ENCODE data around the gene AGO3. TPM values are rescaled to one million over a fixed set of nuclear protein-coding genes. Genes with fewer than 3 reads are reported as not detected.
"Not testable (repeated sequence)": the region's sequence is repeated elsewhere in the genome, so short reads cannot be mapped to it uniquely, and the experiment has no call there.

AGO3 gene
- total RNA-seq, 1 experiment from 2014 or later = 15.7 TPM

DNA sequence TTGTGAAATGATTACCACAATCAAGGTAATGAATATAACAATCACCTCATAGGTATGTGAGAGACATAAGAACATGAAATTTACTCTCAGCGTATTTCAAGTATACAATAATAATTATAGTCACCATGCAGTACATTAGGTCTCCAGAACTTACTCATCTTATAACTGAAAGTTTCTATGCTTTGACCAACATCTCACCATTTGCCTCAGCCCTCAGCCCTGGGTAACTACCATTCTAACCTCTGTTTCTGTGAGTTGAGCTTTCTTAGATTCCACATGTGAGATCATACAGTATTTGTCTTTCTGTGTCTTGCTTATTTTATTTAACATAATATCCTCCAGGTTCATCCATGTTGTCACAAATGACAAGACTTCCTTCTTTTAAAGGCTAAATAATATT, 57.3 kb downstream of the AGO3 start:
- no peak for DNase-seq (ENCODE audit: low read depth in 1 of 2, low spot score in 2 of 2)
- H3K9me3 ChIP-seq (replicated peaks) = no peaks in the 10 kb centered on the region
- H3K4me3 ChIP-seq = no peak overlapping the region
- H3K36me3 ChIP-seq = peaks cover 28% of the 10 kb centered on the region
- no peak overlapping the region for H3K27ac ChIP-seq
- H3K4me1 ChIP-seq (replicated peaks) = no peaks in the 10 kb centered on the region
- H3K27me3 ChIP-seq (replicated peaks) = no peaks in the 10 kb centered on the region

GRCh38 chr1:36006941-36007500, 76.1 kb downstream of the AGO3 start:
- Histone ChIP-seq H3K27me3 (replicated peaks) (no peaks in the 10 kb centered on the region), H3K36me3 (peaks cover 8% of the 10 kb centered on the region), H3K9me3 (replicated peaks) (no peaks in the 10 kb centered on the region), H3K27ac (no peak overlapping the region), H3K4me1 (replicated peaks) (peaks cover 13% of the 10 kb centered on the region), H3K4me3 (no peak overlapping the region)
- no peak for DNase-seq (ENCODE audit: low read depth in 1 of 2, low spot score in 2 of 2)

GRCh38 chr1:36007741-36008140, 76.8 kb downstream of the AGO3 start:
- Histone ChIP-seq H3K36me3 (peaks cover 8% of the 10 kb centered on the region), H3K4me3 (no peak overlapping the region), H3K4me1 (replicated peaks) (peaks cover 13% of the 10 kb centered on the region), H3K27ac (peak overlapping the region; percentile 74; the same call in 1 of the 2 replicates), H3K9me3 (replicated peaks) (no peaks in the 10 kb centered on the region), H3K27me3 (replicated peaks) (no peaks in the 10 kb centered on the region)
- DNase-seq (ENCODE audit: low read depth in 1 of 2, low spot score in 2 of 2) = peak in 1 of 2 experiments; percentile 2

DNA sequence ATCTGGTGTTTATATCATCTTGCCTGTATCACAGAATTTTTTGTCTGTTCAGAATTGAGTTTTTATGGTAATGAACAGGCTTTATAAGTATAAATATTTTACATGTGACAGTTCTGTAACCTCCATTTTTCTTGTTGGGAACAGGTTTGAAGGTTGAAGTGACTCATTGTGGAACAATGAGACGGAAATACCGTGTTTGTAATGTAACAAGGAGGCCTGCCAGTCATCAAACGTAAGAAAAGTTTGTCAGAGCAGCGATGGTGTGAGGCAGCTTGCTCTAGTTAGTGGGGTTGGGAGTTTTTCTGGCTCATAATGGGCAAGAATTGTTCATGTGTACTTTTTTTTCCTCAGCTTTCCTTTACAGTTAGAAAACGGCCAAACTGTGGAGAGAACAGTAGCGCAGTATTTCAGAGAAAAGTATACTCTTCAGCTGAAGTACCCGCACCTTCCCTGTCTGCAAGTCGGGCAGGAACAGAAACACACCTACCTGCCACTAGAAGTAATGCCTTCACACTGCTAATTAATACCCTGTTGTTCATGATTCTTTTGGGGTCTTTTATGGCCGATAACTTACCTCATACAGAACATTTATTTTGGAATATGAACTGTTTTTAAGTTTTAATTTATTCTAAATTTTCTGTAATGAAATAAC, 77.8 kb downstream of the AGO3 start:
- DNase-seq (ENCODE audit: low read depth in 1 of 2, low spot score in 2 of 2) = peak; percentile 65 to 75
- Histone ChIP-seq H3K36me3 (peaks cover 12% of the 10 kb centered on the region), H3K27me3 (replicated peaks) (no peaks in the 10 kb centered on the region), H3K9me3 (replicated peaks) (no peaks in the 10 kb centered on the region), H3K4me3 (no peak overlapping the region), H3K4me1 (replicated peaks) (peaks cover 13% of the 10 kb centered on the region), H3K27ac (peak overlapping the region; percentile 74)

- Histone ChIP-seq H3K27me3 (replicated peaks) (no peaks in the 10 kb centered on the region), H3K36me3 (peaks cover 17% of the 10 kb centered on the region), H3K27ac (no peak overlapping the region), H3K4me1 (replicated peaks) (no peaks in the 10 kb centered on the region), H3K4me3 (no peak overlapping the region), H3K9me3 (replicated peaks) (no peaks in the 10 kb centered on the region)
- no peak for DNase-seq (ENCODE audit: low read depth in 1 of 2, low spot score in 2 of 2)
Measured at GRCh38 chr1:36014722-36015220, 83.9 kb downstream of the AGO3 start.

DNA sequence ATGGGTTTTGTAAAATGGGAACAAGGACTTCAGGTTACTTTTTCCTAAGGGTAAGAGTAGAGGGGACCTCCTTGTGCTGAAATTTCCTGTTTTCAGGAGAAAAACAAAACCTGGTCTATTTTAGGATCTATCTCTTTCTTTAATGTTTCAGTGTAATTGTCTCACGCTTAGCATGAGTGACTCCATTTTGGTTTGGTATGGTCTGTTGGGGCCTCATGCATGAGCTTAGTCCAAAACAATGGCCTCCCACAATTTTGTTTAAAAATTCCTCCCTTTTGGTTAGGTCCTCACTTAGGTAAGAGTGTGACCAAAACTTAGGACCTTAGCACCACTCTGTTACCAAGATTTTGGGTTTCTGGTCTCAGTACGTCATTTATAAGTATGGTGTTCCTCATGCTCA, 85.8 kb downstream of the AGO3 start:
- no peak for DNase-seq (ENCODE audit: low read depth in 1 of 2, low spot score in 2 of 2)
- H3K27me3 ChIP-seq (replicated peaks) = no peaks in the 10 kb centered on the region
- H3K27ac ChIP-seq = no peak overlapping the region
- H3K9me3 ChIP-seq (replicated peaks) = no peaks in the 10 kb centered on the region
- no peak overlapping the region for H3K4me3 ChIP-seq
- H3K36me3 ChIP-seq = peaks cover 24% of the 10 kb centered on the region
- no peaks in the 10 kb centered on the region for H3K4me1 ChIP-seq (replicated peaks)

GRCh38 chr1:36023098-36023769, 92.3 kb downstream of the AGO3 start:
- no peak overlapping the region for H3K27ac ChIP-seq
- DNase-seq (ENCODE audit: low read depth in 1 of 2, low spot score in 2 of 2) = no peak
- no peaks in the 10 kb centered on the region for H3K4me1 ChIP-seq (replicated peaks)
- no peak overlapping the region for H3K4me3 ChIP-seq
- peaks cover 23% of the 10 kb centered on the region for H3K36me3 ChIP-seq
- H3K27me3 ChIP-seq (replicated peaks) = no peaks in the 10 kb centered on the region
- H3K9me3 ChIP-seq (replicated peaks) = no peaks in the 10 kb centered on the region

- not testable (repeated sequence) for H3K4me3 ChIP-seq; H3K4me1 ChIP-seq (replicated peaks); DNase-seq (ENCODE audit: low read depth in 1 of 2, low spot score in 2 of 2); H3K9me3 ChIP-seq (replicated peaks); H3K27ac ChIP-seq; H3K27me3 ChIP-seq (replicated peaks)
- H3K36me3 ChIP-seq = peaks cover 26% of the 10 kb centered on the region
Measured at GRCh38 chr1:36024024-36024423, 93.1 kb downstream of the AGO3 start.

GRCh38 chr1:36024847-36025246, 93.9 kb downstream of the AGO3 start:
- no peaks in the 10 kb centered on the region for H3K4me1 ChIP-seq (replicated peaks)
- no peak for DNase-seq (ENCODE audit: low read depth in 1 of 2, low spot score in 2 of 2)
- H3K27me3 ChIP-seq (replicated peaks) = no peaks in the 10 kb centered on the region
- H3K4me3 ChIP-seq = no peak overlapping the region
- H3K36me3 ChIP-seq = peaks cover 20% of the 10 kb centered on the region
- H3K27ac ChIP-seq = no peak overlapping the region
- no peaks in the 10 kb centered on the region for H3K9me3 ChIP-seq (replicated peaks)

DNA sequence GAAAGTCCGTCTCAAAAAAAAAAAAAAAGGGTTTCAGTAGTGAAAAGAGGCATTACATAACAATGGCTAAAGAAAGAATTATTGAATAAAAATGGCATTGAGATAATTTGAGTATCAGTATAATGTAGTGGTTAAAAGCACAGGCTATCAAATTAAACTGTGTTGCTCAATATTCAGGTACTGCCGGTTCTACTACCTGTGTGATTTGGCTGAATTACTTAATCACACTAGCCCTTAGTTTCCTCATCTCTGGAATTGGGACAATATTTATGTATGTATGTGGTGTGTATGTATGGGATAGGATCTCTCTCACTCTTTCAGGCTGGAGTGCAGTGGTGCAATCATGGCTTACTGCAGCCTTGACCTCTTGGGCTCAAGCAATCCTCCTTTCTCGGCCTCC, 96.9 kb downstream of the AGO3 start:
- Histone ChIP-seq H3K9me3 (replicated peaks) (no peaks in the 10 kb centered on the region), H3K27me3 (replicated peaks) (no peaks in the 10 kb centered on the region), H3K4me3 (no peak overlapping the region), H3K36me3 (peaks cover 14% of the 10 kb centered on the region), H3K27ac (no peak overlapping the region), H3K4me1 (replicated peaks) (no peaks in the 10 kb centered on the region)
- DNase-seq (ENCODE audit: low read depth in 1 of 2, low spot score in 2 of 2) = no peak

DNA sequence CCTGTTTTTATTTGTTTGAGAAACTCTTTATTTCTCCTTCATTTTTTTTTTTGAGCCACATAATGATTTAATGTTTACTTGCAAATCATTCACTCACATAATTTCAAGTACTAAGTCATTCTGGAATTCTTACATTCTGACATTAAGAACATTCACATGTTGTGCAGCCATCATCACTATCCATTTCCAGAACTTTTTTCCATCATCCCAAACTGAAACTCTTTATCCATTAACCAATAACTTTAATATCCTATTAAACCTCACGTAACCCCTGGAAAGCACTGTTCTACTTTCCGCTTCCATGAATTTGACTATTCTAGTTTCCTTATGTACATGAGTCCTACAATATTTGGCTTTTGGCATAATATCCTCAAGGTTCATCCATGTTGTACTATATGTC, 100.5 kb downstream of the AGO3 start:
- Histone ChIP-seq H3K9me3 (replicated peaks) (no peaks in the 10 kb centered on the region), H3K4me3 (no peak overlapping the region), H3K4me1 (replicated peaks) (no peaks in the 10 kb centered on the region; the same call in 1 of the 2 replicates), H3K27me3 (replicated peaks) (no peaks in the 10 kb centered on the region), H3K36me3 (peaks cover 25% of the 10 kb centered on the region), H3K27ac (no peak overlapping the region)
- DNase-seq (ENCODE audit: low read depth in 1 of 2, low spot score in 2 of 2) = no peak

DNA sequence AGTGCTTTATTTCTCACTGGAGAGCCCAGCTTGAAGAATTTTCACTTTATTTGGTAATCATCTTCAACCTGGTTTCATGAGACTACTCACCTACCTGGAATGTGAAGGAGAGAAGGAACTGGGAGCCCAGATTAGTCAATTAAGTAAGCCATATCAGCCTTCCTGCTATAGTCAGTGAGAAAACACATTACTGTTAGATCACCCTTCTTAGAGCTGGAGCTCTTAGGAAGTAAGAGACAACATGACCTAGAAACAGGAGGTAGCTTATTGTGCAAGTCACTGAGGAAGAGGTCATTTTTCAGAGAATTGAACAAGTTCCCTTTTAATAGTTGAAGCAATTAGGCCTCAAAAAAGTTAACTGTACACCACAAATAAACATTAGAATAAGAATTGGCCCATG, 103.8 kb downstream of the AGO3 start:
- Histone ChIP-seq H3K4me3 (no peak overlapping the region), H3K36me3 (peaks cover 22% of the 10 kb centered on the region), H3K27me3 (replicated peaks) (no peaks in the 10 kb centered on the region), H3K4me1 (replicated peaks) (no peaks in the 10 kb centered on the region; the same call in 1 of the 2 replicates), H3K27ac (no peak overlapping the region), H3K9me3 (replicated peaks) (no peaks in the 10 kb centered on the region)
- DNase-seq (ENCODE audit: low read depth in 1 of 2, low spot score in 2 of 2) = peak in 1 of 2 experiments; percentile 4

DNA sequence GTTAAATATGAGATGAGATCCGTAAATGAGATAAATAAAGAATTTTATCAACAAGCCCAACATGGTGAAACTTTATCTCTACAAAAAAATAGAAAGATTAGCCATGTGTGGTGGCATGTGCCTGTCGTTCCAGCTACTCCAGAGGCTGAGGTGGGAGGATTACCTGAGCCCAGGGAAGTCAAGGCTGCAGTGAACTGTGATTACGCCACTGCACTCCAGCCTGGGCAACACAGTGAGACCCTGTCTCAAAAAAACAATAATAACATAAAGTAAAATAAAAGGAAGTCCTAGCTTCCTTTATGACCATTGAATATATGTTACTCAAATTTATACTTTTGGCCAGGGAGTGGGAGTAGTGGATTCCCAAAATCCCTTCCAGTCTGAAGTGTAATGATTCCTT, 104.2 kb downstream of the AGO3 start:
- H3K4me3 ChIP-seq = no peak overlapping the region
- no peaks in the 10 kb centered on the region for H3K27me3 ChIP-seq (replicated peaks)
- no peak for DNase-seq (ENCODE audit: low read depth in 1 of 2, low spot score in 2 of 2)
- no peaks in the 10 kb centered on the region; the same call in 1 of the 2 replicates for H3K4me1 ChIP-seq (replicated peaks)
- no peaks in the 10 kb centered on the region for H3K9me3 ChIP-seq (replicated peaks)
- no peak overlapping the region for H3K27ac ChIP-seq
- peaks cover 22% of the 10 kb centered on the region for H3K36me3 ChIP-seq

DNA sequence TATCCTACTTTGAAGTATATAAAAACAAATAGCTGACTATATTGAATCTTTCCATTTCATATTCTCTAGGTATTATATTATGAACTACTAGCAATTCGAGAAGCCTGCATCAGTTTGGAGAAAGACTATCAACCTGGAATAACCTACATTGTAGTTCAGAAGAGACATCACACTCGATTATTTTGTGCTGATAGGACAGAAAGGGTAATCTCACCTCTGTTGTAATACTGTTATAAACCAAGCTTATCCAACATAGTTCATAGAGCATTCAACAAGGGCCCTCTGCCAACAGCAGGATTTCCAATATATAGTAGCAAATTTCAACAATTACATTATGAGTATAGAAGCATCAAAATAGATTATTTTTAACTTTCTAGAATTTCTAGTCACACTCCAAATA, 109.3 kb downstream of the AGO3 start:
- DNase-seq (ENCODE audit: low read depth in 1 of 2, low spot score in 2 of 2) = no peak
- no peak overlapping the region for H3K4me3 ChIP-seq
- peaks cover 31% of the 10 kb centered on the region for H3K36me3 ChIP-seq
- H3K27me3 ChIP-seq (replicated peaks) = no peaks in the 10 kb centered on the region
- no peaks in the 10 kb centered on the region for H3K4me1 ChIP-seq (replicated peaks)
- H3K27ac ChIP-seq = no peak overlapping the region
- H3K9me3 ChIP-seq (replicated peaks) = no peaks in the 10 kb centered on the region
